Gastrocnemius medialis (tissue), 4 donors: Measurements from ENCODE around the gene SNX6. TPM values are rescaled to one million over a fixed set of nuclear protein-coding genes. Genes with fewer than 3 reads are reported as not detected.
A peak's percentile ranks its signal among the peaks of the same experiment; 100 is the strongest.
"Not testable (repeated sequence)": the region's sequence is repeated elsewhere in the genome, so short reads cannot be mapped to it uniquely, and the experiment has no call there.

Experiments used
- ATAC-seq, 2 donors: fragments of 150-250 bp; one replicate each; pipeline ENCODE4 v1.9.1; 2016
- DNase-seq, 2 donors: peaks; one replicate each; pipeline ENCODE4 v3.0.0-alpha.2; 2019
- H3K27ac ChIP-seq, 4 donors: fragments of 200-600 bp; sonication (generic); 1 replicate in 1 of 4; 2 replicates in 3 of 4; pipeline ENCODE4 v1.5.1; 2016 to 2018; ENCODE audit warnings: mild to moderate bottlenecking in 2 of 4, moderate library complexity in 1 of 4
- H3K27me3 ChIP-seq, 3 donors: fragments of 200-600 bp; sonication (generic) in 2 of 3; 1 replicate in 1 of 3; 2 replicates in 2 of 3; pipeline versions ENCODE4 v1.5.1 to v1.6.0; 2016 to 2019; ENCODE audit warnings: mild to moderate bottlenecking in 1 of 3, moderate library complexity in 1 of 3
- H3K36me3 ChIP-seq, 2 donors: fragments of 200-600 bp; sonication (generic) in 1 of 2; one replicate each; pipeline ENCODE4 v1.5.1; 2017 to 2018
- H3K4me1 ChIP-seq, 2 donors: fragments of 200-600 bp; sonication (generic) in 1 of 2; one replicate each; pipeline ENCODE4 v1.5.1; 2016 to 2017; ENCODE audit warnings: mild to moderate bottlenecking in 2 of 2
- H3K4me3 ChIP-seq, 4 donors: fragments of 200-600 bp; sonication (generic) in 3 of 4; 1 replicate in 1 of 4; 2 replicates in 3 of 4; pipeline ENCODE4 v1.5.1; 2016 to 2019; ENCODE audit warnings: mild to moderate bottlenecking in 2 of 4
- H3K9me3 ChIP-seq, 3 donors: fragments of 200-600 bp; sonication (generic) in 2 of 3; 1 replicate in 1 of 3; 2 replicates in 2 of 3; pipeline ENCODE4 v1.5.1; 2016 to 2019
- POLR2A ChIP-seq, 2 donors: fragments of 450-650 bp; IDR thresholded peaks; one replicate each; pipeline ENCODE4 v1.6.1; 2017; ENCODE audit warnings: antibody characterized with exemption in 2 of 2, mild to moderate bottlenecking in 2 of 2, moderate library complexity in 2 of 2
- in situ Hi-C, 4 donors: fragments of 200-750 bp; cut with MboI; loops; one replicate each; pipeline versions ENCODE4 v1.15.0 to v1.8.0; 2017; ENCODE audit warnings: low sequenced_read_pairs in 4 of 4
- intact Hi-C: fragments of 100-400 bp; cut with DNase I; formaldehyde crosslinking; loops from one replicate; pipeline ENCODE4 v1.15.1; 2023; ENCODE audit warnings: low total_unique reads
- total RNA-seq, 4 donors: library from RNA; depleted of rRNA; stranded (reverse); fragments of >200 nt; gene quantifications; one replicate each; pipeline versions ENCODE4 v1.1.0 to v1.2.3, GENCODE V29; 2016
- TF ChIP-seq, protein P1 (sequence below), 5 experiments: fragments of 450-650 bp in 3 of 5; fragments of 200-600 bp in 2 of 5; sonication (generic) in 2 of 5; IDR thresholded peaks in 4 of 5; conservative IDR thresholded peaks in 1 of 5; 1 replicate in 4 of 5; 2 replicates in 1 of 5; pipeline ENCODE4 v1.5.1; 2016 to 2019; ENCODE audit warnings: antibody characterized with exemption in 5 of 5, mild to moderate bottlenecking in 3 of 5, moderate library complexity in 3 of 5

SNX6 gene
- total RNA-seq, 4 donors from 2014 or later, result 73.8 to 113 (median 109) TPM

DNA sequence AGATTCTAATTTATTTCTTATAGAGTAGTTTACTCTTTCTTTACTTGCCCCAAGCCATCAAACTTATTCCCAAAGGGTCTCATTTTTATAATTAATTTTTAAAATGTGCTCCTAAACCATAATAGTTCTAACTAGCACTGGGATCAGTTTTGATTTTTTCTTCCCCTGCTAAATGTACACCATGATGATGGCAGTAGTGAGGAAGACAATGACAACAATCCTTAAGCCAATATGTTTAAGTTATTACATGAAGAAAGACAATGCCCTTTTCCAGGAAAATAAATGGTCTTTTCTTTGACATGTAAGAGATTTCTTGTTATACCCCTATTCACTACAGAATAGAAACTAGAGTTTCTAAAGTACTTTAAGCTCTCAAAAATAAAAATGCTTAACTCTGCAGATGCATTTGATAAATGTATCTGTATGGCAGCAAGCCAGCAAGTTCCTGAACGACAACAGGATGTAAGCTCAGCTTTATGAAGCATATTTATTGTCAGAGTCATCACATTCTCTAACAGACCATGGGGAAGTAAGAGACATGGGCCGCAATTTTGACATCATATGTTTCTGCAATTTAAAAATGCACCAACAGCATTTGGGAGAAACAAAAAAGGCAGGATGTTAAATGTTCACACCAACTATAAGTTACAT is 36.0 kb upstream of the SNX6 start:
- in situ Hi-C loops, result no loop called here

DNA sequence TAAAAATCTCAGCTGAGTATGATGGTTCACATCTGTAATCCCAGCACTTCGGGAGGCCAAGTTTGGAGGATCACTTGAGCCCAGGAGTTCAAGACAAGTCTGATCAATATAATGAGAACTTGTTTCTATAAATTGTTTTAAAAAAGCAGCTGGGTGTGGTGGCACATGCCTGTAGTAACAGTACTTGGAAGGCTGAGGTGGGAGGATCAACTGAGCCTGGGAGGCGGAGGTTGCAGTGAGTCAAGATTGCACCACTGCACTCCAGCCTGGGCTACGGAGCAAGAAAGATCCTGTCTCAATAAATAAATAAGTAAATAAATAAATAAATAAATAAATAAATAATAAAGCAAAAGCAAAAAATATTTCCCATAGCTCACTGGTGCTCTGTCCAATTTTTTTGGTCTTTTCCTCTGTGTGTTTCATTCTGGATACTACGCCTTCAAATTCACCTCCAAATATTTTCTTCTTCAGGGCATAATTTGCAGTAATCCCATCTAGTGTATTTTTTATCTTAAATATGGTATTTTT is 32.7 kb upstream of the SNX6 start:
- in situ Hi-C loops, result no loop called here
- Histone ChIP-seq H3K4me1 (no peaks in the 10 kb centered on the region), H3K36me3 (no peaks in the 10 kb centered on the region), H3K9me3 (no peaks in the 10 kb centered on the region), H3K27ac (no peak overlapping the region), H3K27me3 (no peaks in the 10 kb centered on the region), H3K4me3 (no peak overlapping the region)
- ATAC-seq (no peak), DNase-seq (no peak)
- TF ChIP-seq, protein P1, sequence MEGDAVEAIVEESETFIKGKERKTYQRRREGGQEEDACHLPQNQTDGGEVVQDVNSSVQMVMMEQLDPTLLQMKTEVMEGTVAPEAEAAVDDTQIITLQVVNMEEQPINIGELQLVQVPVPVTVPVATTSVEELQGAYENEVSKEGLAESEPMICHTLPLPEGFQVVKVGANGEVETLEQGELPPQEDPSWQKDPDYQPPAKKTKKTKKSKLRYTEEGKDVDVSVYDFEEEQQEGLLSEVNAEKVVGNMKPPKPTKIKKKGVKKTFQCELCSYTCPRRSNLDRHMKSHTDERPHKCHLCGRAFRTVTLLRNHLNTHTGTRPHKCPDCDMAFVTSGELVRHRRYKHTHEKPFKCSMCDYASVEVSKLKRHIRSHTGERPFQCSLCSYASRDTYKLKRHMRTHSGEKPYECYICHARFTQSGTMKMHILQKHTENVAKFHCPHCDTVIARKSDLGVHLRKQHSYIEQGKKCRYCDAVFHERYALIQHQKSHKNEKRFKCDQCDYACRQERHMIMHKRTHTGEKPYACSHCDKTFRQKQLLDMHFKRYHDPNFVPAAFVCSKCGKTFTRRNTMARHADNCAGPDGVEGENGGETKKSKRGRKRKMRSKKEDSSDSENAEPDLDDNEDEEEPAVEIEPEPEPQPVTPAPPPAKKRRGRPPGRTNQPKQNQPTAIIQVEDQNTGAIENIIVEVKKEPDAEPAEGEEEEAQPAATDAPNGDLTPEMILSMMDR (IDR thresholded peaks at IDR 0.05 in 4 of 5, conservative IDR thresholded peaks at IDR 0.05 in 1 of 5), result no peak
- TF ChIP-seq POLR2A (IDR thresholded peaks at IDR 0.05), result no peak
- intact Hi-C loops, result no loop called here

More for the DNA sequence above, 36.0 kb upstream of the SNX6 start:
- Histone ChIP-seq H3K4me3 (no peak overlapping the region), H3K27me3 (no peaks in the 10 kb centered on the region), H3K27ac (no peak overlapping the region), H3K4me1 (no peaks in the 10 kb centered on the region), H3K9me3 (no peaks in the 10 kb centered on the region), H3K36me3 (no peaks in the 10 kb centered on the region)
- TF ChIP-seq, protein P1 (IDR thresholded peaks at IDR 0.05 in 4 of 5, conservative IDR thresholded peaks at IDR 0.05 in 1 of 5), result no peak
- TF ChIP-seq POLR2A (IDR thresholded peaks at IDR 0.05), result no peak
- intact Hi-C loops, result no loop called here
- peak in 1 of 2 donors; percentile 36 for ATAC-seq
- DNase-seq, result peak; percentile 18 to 27

DNA sequence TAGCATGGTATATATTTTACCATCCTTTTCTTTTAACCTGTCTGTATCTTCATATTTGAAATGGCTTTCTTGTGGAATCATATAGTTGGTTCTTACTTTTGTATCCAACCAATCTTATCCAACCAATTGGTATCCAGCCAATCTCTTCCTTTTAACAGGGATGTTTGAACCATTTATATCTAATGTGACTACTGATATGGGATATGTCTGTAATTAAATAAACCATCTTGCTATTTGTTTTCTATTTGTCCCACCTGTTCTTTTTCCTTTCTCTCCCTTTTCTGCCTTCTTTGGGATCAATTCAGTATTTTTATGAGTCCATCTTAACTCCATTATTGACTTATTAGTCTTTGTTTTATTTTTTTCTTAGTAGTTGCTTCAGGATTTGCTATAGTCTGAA is 30.8 kb upstream of the SNX6 start:
- Histone ChIP-seq H3K9me3 (no peaks in the 10 kb centered on the region), H3K4me3 (no peak overlapping the region), H3K27me3 (no peaks in the 10 kb centered on the region), H3K4me1 (no peaks in the 10 kb centered on the region), H3K36me3 (no peaks in the 10 kb centered on the region), H3K27ac (no peak overlapping the region)
- ATAC-seq, result no peak
- in situ Hi-C loops (no loop called here), intact Hi-C loops (no loop called here)
- TF ChIP-seq POLR2A (IDR thresholded peaks at IDR 0.05), result no peak
- TF ChIP-seq, protein P1 (IDR thresholded peaks at IDR 0.05 in 4 of 5, conservative IDR thresholded peaks at IDR 0.05 in 1 of 5), result no peak
- DNase-seq, result no peak

DNA sequence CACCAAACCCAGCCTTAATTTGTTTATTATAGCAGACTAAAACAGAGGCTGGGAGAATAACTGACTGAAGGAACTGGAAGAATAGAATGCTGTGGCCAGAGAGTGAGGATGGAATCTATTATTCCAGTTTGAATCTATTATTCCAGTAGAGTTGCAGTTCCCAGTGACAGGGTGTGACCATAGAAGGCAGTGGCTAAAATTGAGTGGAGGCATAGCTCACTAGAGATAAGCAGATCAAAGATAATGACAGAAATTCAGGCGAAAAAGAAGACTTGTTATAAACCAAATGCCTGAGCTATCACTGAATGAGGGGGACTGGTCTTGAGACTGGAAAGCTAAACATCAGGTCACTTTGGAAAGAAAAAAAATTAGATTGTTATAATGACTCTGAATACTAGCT is 26.0 kb upstream of the SNX6 start:
- Histone ChIP-seq H3K36me3 (no peaks in the 10 kb centered on the region), H3K9me3 (no peaks in the 10 kb centered on the region), H3K4me1 (no peaks in the 10 kb centered on the region), H3K4me3 (no peak overlapping the region), H3K27ac (no peak overlapping the region), H3K27me3 (no peaks in the 10 kb centered on the region)
- TF ChIP-seq POLR2A (IDR thresholded peaks at IDR 0.05), result no peak
- TF ChIP-seq, protein P1 (IDR thresholded peaks at IDR 0.05 in 4 of 5, conservative IDR thresholded peaks at IDR 0.05 in 1 of 5), result no peak
- in situ Hi-C loops (no loop called here), intact Hi-C loops (no loop called here)
- DNase-seq, result no peak
- ATAC-seq, result no peak

DNA sequence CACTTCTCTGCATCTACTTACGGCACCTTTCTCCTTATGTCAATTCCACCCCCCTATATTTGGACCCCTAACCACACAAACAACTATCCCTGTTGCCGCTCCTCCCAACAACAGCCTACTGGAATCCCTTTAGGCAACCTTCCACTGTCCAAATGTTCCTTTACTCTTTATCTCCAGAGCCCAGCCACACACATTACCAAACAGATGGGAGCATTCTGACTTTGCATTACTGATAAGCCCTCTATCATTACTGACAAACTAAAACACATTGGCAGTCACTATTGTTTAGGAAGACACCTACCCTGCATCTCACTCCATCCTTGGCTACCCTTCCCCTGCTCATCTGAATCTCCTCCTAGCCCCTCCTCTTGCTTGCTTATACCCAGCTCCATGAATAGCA is 23.1 kb upstream of the SNX6 start:
- DNase-seq, H3K36me3 ChIP-seq, H3K27me3 ChIP-seq, intact Hi-C loops, H3K4me1 ChIP-seq, H3K9me3 ChIP-seq, in situ Hi-C loops, ATAC-seq, H3K4me3 ChIP-seq, H3K27ac ChIP-seq: not testable (repeated sequence)

DNA sequence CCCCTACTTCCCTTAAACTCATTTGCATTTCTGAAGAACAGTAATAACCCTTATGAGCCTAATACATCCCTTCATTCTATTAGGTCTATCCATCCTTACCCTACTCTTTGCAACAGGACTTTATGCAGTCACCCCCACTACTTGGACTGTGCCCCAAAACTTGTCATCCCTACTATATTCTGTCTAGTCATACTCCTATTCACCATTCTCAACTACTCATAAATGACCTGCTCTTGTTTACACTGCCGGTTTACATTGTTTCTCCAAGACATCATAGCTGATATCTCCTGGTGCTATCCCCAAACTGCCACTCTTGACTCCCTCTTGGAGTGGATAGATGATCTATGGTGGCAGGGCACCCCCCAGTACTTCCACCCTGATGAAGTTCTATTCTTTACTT is 22.4 kb upstream of the SNX6 start:
- H3K9me3 ChIP-seq, H3K4me3 ChIP-seq, H3K4me1 ChIP-seq, in situ Hi-C loops, H3K36me3 ChIP-seq, ATAC-seq, H3K27me3 ChIP-seq, DNase-seq, intact Hi-C loops, H3K27ac ChIP-seq: not testable (repeated sequence)
